Activated CD8-positive, alpha-beta T cell treated with anti-CD3 and anti-CD28 coated beads for 36 hours (primary cell): ENCODE results near the gene CTNNA1. TPM values are rescaled to one million over a fixed set of nuclear protein-coding genes. Genes with fewer than 3 reads are reported as not detected.
A peak's percentile ranks its signal among the peaks of the same experiment; 100 is the strongest.

Source experiments
- ATAC-seq: fragments of 200-7000 bp; cut with Tn5 transposase; one replicate; pipeline ENCODE4 v1.10.0; 2021; ENCODE audit warnings: mild to moderate bottlenecking, moderate library complexity
- CTCF ChIA-PET: fragments of 350-600 bp; sonication (Branson Sonifier 250); formaldehyde crosslinking; loops from one replicate; lab custom pipeline; 2021; ENCODE audit warnings: antibody characterized with exemption; lab: Charles Lee
- POLR2A ChIA-PET: fragments of 350-600 bp; sonication (Branson Sonifier 250); formaldehyde crosslinking; loops from one replicate; lab custom pipeline; 2021; ENCODE audit warnings: antibody characterized with exemption; lab: Charles Lee
- DNase-seq: peaks from one replicate; pipeline ENCODE4 v3.0.0-alpha.2; 2020
- H3K27ac Mint-ChIP-seq: one replicate; pipeline ENCODE4 v1.8.0; 2021; ENCODE audit warnings: mild to moderate bottlenecking, mixed read lengths
- H3K27me3 Mint-ChIP-seq: one replicate; pipeline ENCODE4 v1.8.0; 2021; ENCODE audit warnings: mixed read lengths
- H3K36me3 Mint-ChIP-seq: one replicate; pipeline ENCODE4 v1.8.0; 2021; ENCODE audit warnings: low read depth, mixed read lengths
- H3K4me1 Mint-ChIP-seq: one replicate; pipeline ENCODE4 v1.8.0; 2021; ENCODE audit warnings: low read depth, mixed read lengths
- H3K4me3 Mint-ChIP-seq: one replicate; pipeline ENCODE4 v1.8.0; 2021; ENCODE audit warnings: mild to moderate bottlenecking, moderate library complexity, mixed read lengths
- H3K9me3 Mint-ChIP-seq: one replicate; pipeline ENCODE4 v1.8.0; 2021; ENCODE audit warnings: mixed read lengths
- CTCF ChIP-seq: fragments of 200-600 bp; IDR thresholded peaks from one replicate; pipeline ENCODE4 v1.8.0; 2022; ENCODE audit warnings: antibody characterized with exemption, mild to moderate bottlenecking
- intact Hi-C: fragments of 100-400 bp; cut with micrococcal nuclease; formaldehyde crosslinking; loops from one replicate; pipeline ENCODE4 v1.10.0; 2022
- total RNA-seq, 2 experiments: library from RNA; stranded (reverse); gene quantifications; one replicate each; pipeline ENCODE4 v1.2.3, GENCODE V29; 2021

CTNNA1 gene
- total RNA-seq, 2 experiments from 2014 or later: 77.3 to 85.6 TPM

DNA sequence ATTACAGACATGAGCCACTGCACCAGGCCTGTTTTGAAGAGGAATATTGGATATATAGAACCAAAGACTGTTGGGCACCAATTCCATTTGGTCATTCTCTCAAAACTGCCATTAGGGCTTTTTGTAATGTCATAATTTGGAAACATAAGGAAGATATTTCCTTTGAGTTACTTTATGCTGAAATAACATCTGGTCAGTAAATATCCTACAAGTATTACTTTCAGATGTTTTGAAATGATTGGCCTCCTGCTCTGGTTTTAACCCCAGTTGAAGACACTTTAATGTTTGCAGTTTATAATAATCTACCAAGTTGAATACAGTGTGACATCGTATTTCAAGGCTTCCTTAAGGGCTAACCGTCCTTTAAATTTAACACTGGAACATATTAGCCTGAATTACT, 88.3 kb downstream of the CTNNA1 start:
- intact Hi-C loops: no loop called here
- Mint-ChIP-seq H3K9me3 (no peaks in the 10 kb centered on the region), H3K4me1 (peaks cover 6% of the 10 kb centered on the region), H3K36me3 (no peaks in the 10 kb centered on the region), H3K27ac (no peak overlapping the region), H3K27me3 (peaks cover 4% of the 10 kb centered on the region), H3K4me3 (no peak overlapping the region)
- ChIA-PET POLR2A (no interaction called here), CTCF (interaction anchor here (1.0 kb wide), 1 partner anchor 16 kb away, joined by 3 read pairs; no protein-coding TSS in a partner anchor)
- DNase-seq: no peak
- no peak for TF ChIP-seq CTCF
- ATAC-seq: no peak

DNA sequence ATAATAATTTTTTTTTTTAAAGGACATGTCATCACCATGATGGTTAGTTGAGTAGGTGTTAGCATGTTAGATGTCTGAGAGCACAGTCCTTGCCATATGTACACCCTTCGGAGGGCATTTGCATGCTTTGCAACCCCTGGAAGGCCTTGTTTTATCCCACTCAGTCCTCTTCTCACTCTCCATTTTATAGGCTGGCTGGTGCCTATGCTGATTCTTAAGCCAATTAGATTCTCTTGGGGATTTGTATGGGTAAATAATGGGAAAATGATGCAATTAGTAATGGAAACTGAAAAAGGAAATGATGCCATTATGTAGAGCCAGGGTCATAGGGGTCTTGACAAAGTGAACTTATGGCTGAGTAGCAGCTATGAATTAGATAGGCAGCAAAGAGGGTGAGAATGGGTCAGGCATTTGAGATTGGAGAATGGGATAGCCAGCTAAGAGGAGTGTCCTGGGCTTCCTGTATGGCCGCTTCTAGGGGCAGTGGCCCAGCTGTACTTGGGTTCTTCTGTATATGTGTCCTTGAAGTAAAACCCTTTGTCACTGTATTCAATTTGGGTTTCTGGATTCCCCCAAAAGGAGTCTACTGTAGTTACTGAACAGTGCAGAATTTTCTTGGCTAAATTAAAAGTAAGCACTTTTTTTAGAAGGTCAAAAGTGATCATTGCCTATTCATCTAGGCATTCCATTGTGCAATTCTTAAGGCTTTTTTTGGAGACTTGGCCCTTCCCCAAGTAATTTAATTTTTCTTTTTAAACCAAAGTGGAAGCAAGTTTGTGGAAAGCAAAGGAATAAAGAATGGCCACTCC, 90.3 kb downstream of the CTNNA1 start:
- CTCF ChIA-PET: no interaction called here
- no peak for TF ChIP-seq CTCF
- intact Hi-C loops: no loop called here
- peak; percentile 49 for ATAC-seq
- Mint-ChIP-seq H3K27ac (no peak overlapping the region), H3K9me3 (no peaks in the 10 kb centered on the region), H3K27me3 (peaks cover 2% of the 10 kb centered on the region), H3K4me1 (peaks cover 6% of the 10 kb centered on the region), H3K36me3 (no peaks in the 10 kb centered on the region), H3K4me3 (no peak overlapping the region)
- POLR2A ChIA-PET: no interaction called here
- DNase-seq: no peak

DNA sequence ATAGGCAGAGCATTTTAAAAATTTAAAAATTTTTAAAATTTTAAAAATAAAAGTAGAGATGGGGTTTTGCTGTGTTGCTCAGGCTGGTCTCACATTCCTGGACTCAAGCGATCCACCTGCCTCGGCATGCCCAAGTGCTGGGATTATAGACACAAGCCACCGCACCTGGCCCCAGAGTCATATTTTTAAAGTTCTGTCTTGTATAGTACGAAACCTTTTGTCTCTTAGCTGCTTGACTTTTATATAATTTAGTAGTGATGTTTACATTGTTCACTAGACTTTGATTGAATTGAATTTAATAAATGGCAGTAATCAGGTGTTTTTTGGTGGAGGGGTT, 90.9 kb downstream of the CTNNA1 start:
- H3K27ac Mint-ChIP-seq: no peak overlapping the region
- ChIA-PET POLR2A (no interaction called here), CTCF (no interaction called here)
- no peak overlapping the region for H3K4me3 Mint-ChIP-seq
- intact Hi-C loops: no loop called here
- H3K9me3 Mint-ChIP-seq: no peaks in the 10 kb centered on the region
- H3K4me1 Mint-ChIP-seq: peaks cover 6% of the 10 kb centered on the region
- H3K36me3 Mint-ChIP-seq: no peaks in the 10 kb centered on the region
- no peak for ATAC-seq
- H3K27me3 Mint-ChIP-seq: peaks cover 2% of the 10 kb centered on the region
- DNase-seq: no peak
- TF ChIP-seq CTCF: no peak

DNA sequence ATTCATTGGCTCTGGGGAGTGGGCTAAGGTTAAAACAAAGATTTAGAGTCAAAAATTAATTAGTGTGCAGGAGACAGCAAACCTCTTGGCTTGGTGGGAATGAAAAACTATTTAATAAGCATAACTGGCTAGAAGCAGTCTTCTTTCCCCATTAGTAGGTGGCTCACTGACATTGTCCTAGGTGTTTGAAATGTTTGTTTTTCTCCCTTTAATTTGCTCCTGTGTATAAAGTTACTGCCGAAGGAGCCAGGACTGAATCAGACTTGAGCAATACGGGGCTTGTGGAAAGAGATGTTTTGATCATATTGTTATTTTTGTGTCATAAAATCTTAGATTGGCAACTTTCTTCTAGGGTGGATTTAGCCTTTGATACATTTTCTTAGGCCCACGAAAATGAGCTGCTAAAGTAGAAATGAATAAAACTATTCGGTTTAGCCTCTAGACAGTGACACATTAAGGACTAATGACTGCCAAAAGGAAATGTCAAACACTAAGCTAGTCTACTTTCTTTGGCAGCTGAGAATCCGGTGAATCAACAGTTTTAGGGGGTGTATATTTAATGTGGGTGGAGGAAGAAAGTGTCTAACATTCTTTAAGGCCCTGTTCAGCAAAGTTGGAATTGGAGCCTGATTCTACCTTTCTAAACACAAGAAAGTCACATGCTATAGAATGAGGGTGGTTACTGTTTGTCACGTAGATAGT, 91.7 kb downstream of the CTNNA1 start:
- DNase-seq (no peak), ATAC-seq (no peak)
- intact Hi-C loops: no loop called here
- POLR2A ChIA-PET: no interaction called here
- Mint-ChIP-seq H3K27ac (no peak overlapping the region), H3K4me3 (no peak overlapping the region), H3K9me3 (no peaks in the 10 kb centered on the region), H3K27me3 (no peaks in the 10 kb centered on the region), H3K36me3 (no peaks in the 10 kb centered on the region), H3K4me1 (peaks cover 6% of the 10 kb centered on the region)
- TF ChIP-seq CTCF: no peak
- CTCF ChIA-PET: interaction anchor here (1.0 kb wide), 1 partner anchor 21 kb away, joined by 3 read pairs; no protein-coding TSS in a partner anchor

DNA sequence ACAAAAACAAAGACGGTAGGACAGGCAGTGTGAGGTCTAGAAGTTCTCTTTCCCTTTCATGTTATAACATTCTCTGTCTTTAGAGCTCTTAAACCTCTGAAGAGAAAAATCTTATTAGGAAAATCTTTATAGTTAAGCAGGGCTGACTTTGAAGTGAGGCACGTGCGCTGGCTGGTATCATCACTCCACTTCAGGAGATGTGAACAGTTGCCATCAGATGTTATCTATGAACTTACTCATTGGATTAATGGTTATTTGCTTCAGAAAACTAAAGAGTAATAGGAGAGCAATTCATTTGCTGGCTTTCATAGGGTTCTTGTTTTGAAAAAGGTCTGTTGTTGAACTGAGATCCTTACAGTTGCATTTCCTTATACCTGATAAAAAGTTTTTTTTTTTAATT, 96.2 kb downstream of the CTNNA1 start:
- H3K36me3 Mint-ChIP-seq: no peaks in the 10 kb centered on the region
- peaks cover 11% of the 10 kb centered on the region for H3K4me1 Mint-ChIP-seq
- peaks cover 3% of the 10 kb centered on the region for H3K27me3 Mint-ChIP-seq
- DNase-seq (no peak), ATAC-seq (no peak)
- CTCF ChIA-PET: no interaction called here
- intact Hi-C loops: no loop called here
- TF ChIP-seq CTCF: no peak
- POLR2A ChIA-PET: no interaction called here
- H3K9me3 Mint-ChIP-seq: no peaks in the 10 kb centered on the region
- no peak overlapping the region for H3K4me3 Mint-ChIP-seq
- H3K27ac Mint-ChIP-seq: no peak overlapping the region
